HG03196 (cell line): ENCODE measurements around the gene CSNK2B.

Experiments used
- ATAC-seq: cut with Tn5 transposase; IDR thresholded peaks from one replicate; pipeline ENCODE4 v1.9.1; 2021; ENCODE audit not compliant: unreplicated experiment

The CSNK2B gene

DNA sequence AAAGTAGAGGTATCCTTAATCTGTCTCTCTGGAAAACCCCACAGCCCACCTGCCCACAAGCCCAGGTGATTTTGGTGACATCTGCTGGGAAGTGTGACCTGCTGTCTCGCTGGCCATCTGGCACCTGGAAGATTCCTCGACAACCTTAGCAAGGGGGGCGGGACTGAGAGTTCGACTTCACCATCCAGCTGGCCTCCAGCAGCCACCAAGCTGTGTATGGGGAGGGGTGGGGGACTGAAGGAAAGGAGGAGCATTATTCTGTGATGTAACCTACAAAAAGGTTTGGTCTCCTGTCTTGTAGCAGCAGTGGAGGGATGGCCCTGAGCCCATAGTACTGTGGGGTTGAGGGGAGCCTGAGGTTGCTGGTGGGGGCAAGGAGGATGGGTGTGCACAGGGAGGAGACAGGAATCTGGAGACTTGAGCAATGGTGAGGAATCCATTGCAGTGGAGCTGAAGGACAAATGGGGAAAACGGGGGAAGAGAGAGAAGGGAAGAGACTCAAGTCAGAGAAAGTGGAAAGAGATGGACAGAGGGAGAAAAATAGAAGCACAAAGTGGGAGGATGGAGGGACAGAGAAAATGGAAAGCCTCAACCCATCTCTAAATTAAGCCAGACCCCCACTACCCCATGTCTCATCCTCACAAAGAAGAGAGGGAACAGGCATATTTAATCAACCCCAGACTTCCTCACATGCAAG, 44.8 kb downstream of the CSNK2B start:
- ATAC-seq: no peak

DNA sequence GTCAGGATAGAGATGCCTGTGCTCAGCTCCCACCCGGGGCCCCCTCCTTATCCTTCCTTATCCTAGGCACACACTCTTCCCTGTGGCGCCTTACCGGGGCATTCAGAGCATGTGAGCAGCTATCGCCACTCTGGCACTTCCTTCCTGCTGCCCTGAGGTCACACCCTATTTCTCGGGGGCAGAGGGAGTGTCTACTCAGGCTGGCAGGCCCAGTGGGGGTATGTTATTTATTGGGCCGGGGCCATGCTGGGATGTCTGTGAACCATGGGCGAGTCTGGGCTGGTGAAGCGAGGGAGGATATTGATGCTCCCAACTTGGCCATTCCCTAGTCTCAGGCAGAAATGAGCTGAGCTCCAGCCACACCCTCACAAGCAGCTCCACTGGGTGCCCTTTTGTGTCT, 45.4 kb downstream of the CSNK2B start:
- no peak for ATAC-seq

DNA sequence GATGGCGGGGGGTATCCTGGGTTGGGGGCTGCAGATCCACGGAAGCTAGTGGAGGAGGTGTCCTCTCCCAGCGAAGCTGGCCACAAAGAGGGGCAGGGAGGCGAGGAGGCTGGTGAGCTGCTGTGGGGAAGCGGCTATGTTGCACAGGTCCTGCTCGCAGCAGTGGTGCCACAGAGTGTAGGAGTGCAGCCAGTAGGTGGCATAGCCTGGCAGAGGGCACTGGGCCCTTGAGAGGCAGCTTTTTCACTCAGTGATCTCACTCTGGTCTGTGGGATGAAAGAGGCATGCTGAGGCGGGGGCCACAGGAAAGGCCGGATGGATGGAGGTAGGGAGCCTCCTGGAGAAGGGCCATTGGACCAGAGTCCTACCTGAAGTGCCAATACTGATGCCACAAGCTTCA, 46.4 kb downstream of the CSNK2B start:
- ATAC-seq: no peak

DNA sequence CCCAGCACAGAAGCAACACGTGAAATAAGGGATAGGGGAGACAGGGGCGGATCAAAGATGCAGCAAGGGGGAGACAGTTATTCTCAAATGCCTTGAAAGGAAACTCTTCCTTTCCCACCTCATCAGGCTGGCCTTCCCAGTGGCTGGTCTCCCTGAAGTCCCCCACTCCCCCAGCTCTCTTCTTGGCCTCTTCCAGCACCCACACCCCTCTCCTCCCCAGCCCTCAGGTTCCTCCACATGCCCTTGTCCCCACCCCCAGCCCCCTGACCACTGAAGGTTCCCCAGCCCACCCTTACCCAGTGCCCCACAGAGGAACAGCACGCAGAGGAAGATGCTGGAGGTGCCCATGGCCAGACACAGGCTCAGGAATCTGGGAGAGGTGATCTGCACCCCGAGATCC, 47.6 kb downstream of the CSNK2B start:
- ATAC-seq: no peak

DNA sequence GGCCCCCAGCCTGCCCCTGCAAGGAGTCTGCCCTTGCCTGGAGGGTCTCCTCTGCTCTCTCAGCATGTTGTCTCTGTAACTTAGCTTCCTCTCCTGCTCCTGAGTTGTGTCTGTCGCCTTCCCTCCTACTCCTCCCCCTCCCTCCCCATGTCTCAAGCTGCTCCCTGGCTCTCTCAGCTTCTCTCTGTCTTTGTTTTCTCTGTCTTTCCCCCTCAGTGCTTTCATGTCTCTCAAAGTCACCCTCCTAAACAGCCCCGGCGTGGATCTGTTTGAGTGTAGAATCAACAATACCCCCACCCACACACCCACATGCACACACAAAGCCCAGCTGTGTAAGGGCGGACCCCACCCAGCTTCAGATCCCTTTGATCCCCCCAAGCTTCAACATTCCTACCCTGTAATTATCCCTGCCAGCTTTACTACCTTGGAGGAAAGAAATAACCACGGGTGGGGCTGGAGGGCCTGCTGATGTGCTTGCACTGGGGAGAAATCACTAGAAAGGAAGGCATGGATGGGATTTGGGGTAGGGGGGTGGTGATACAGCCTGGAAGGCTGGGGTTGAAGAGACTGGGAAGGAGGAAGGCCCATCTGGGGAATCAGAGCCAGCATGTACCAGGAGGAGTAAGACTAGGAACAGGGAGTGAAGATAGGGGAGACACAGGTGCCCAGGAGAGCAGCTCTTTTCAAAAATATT, 48.3 kb downstream of the CSNK2B start:
- no peak for ATAC-seq

DNA sequence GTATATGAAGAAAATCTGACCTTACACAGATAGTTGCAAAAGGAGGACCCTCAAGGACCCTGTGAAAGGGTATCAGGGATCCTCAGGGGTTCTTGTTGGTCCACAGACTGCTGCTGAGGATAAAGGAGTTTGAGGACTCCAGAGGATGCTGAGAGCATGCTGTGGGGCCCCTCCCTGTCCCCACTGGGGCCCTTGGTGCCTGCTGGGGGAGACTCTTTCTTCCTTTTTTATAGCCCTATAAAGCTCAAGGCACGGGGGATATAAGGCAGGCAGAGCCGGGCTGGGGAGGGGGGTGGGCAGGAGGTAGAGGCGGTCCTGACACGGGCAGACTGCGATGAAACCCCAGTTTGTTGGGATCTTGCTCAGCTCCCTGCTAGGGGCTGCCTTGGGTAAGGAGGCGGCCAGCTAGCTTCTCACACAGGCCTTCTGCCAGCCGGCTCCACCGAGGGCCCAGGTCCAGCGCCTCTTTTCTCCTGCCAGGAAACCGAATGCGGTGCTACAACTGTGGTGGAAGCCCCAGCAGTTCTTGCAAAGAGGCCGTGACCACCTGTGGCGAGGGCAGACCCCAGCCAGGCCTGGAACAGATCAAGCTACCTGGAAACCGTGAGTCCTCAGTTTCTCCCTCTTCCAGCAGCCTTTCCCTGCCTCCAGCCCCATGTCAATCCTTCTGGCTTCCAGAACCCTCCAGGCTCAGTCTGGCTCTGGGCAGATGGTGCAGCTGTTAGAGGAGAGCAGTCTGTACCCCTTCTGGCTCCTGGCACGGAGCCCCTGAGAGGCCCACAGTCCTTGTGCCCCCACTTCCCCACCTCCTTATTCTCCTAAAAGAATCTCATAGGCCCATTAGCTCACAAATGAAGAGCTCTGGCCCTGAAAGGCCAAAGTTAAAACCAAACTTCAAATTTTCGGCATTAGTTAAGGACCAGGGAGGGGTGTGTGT, 49.4 kb downstream of the CSNK2B start, which contains the start of gene LY6G6D:
TSS of gene LY6G6D (plus strand) at position 327 of the 937 bp plus-strand sequence. CDS start at position 335, 8 bp downstream.
- no peak for ATAC-seq

DNA sequence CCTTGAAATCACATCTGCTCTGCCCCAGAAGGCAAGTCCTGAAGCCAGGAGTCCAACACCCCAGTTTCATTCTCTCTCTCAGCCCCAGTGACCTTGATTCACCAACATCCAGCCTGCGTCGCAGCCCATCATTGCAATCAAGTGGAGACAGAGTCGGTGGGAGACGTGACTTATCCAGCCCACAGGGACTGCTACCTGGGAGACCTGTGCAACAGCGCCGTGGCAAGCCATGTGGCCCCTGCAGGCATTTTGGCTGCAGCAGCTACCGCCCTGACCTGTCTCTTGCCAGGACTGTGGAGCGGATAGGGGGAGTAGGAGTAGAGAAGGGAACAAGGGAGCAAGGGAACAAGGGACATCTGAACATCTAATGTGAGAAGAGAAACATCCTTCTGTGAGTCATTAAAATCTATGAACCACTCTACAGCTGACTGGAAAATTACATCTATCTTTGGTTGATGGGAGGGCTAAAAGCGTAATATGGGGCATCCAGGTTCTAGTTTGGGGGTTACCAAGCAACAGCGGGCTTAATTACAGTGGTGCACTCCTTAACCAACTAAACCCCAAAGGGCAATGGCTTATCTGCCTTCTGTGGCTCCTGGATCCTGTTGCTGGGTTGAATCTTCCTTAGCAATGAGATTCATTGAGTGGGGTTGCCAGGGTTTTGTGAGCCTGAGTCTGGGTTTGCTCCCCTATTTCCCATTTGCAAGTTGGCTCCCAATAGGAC, 51.8 kb downstream of the CSNK2B start:
- no peak for ATAC-seq

DNA sequence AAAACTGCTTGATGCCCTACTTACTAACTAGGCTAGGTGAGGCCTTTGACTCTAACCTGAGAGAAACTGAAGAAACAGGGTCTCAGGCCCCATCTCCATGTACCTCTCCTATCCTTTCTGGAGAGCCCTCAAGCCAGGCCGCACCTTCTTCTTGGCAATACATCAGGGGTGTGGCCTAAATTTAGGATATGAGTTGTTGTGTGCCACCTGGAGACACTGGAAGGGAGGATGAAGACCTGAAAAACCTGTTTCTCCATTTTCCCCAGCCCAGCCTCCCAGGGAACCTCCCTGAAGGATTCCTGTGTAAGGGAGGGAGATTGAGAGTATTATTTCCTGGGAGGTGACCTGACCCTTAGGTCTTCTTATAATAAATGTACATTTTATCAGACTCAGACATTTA, 52.4 kb downstream of the CSNK2B start:
- ATAC-seq: no peak

DNA sequence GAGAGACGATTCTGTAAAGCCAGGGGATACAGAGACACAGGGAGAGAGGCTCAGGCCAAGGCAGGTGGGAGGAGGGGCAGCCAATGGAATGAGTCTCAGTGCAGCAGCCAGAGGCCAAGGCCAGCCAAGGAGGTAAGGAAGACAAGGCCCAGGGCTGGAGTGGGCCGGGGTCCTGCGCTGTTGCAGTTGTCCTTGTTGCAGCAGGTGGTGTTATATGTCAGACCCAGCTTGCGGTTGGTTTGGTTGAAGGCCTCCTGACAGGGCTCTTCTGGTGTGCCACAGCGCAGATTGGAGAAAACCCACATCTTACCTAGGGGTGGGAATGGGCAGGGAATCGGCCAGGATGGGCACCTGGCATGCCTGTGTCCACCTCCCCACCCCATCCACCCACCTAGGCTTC, 53.1 kb downstream of the CSNK2B start:
- ATAC-seq: no peak
